HG02973 (cell line): ENCODE measurements around the gene UGP2.
"Not testable (repeated sequence)": the region's sequence is repeated elsewhere in the genome, so short reads cannot be mapped to it uniquely, and the experiment has no call there.

Experiments used
- ATAC-seq: cut with Tn5 transposase; IDR thresholded peaks from one replicate; pipeline ENCODE4 v1.9.1; 2021; ENCODE audit warnings: moderate library complexity; ENCODE audit not compliant: unreplicated experiment

UGP2 gene

DNA sequence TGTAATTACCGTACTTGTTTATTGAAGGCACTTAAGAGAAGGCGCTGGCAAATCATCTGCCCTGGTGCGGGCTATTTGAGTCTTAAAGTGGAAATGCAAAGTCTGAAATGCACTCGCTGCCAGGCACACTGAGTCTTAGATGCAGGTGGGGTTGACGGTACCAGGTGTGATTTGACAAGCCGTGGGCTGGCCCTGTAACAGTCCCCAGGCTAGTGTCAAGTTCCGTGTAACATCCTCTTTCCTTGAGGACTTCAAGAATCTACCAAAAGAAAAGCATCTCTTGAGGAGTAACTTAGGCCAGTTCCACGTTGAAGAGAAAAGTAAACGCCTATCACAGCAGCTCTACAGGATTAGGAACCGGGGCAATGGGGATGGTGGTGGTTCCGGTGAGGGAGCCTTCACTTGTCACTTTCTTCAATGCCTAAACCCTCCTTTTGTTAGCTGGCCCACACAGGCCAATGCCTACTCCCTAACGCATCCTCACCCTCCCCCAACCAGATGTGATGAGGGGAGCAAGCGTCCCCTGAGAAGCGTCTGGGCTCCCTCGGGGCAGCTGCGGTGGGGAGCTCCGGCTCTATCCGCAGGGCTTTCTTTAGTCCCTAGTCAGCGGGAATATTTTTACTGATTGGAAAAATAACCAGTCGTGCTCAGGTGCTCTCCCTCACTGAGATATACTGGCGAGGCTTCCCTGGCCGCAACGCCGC is 1.5 kb upstream of the UGP2 start:
- ATAC-seq: peak; percentile 29

DNA sequence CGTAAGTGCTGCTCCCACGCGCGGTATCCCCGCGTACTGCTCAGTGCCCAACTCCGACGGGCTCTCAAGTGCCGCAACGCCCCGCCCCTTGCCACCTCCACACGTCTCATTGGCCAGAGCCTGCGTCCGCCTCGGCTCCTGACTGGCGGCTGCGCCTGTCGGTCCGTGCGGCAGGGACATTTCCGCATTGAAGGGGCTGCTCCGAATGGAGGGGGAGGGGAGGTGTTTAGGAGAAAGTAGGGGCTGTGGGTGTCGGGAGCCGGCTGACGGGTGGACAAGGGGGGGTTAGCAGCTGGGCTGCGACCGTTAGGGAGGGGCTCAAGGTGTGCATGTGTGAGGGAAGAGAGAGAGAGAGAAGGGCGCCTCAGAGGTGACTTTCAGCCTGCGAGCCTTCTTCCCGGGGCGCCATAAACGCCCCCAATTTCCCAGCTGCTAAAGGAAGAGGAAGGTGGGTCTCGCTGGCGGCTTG is 877 bp upstream of the UGP2 start:
- peak; percentile 87 for ATAC-seq

DNA sequence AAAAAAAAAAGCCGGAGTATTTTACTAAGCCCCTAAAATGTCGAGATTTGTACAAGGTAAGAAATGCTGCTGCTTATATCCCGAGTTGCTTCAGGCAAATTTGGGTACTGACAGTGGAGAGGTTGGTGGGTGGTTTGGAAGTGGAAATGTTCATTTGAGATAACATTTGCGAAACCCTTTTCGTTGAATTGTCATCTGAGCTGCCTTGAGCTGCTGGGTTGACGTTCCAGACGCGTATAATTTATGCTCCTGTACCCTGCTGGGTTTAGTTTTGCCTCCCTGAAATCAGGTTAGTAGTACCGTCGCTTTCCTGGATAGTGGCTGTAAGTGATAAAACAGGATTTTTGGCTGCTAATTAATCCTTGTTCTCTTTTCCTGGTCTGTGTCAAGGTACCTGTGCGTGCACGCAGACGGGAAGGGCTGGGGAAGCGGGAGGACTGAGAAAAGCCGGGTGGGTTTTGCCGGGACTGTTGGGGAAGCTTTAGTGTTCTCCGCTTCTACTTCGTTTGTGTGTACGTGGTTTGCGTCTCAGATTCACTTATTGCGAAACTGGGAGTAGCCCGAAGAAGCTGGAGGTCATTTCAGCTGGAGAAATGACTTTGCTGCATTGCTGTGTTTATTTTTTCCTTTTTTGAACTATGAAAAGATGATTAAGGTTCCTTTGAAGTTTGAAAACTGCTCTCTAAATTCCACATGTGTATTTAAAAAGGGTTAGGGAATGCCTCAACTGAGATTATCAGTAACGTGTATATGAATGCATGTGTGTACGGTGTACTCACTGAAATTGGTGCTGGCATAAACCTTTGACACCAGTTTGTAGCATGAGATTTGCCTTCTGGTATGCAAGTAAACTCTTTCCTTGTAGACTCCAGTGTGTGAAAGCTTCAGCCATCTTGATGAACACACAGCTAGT is 709 bp downstream of the UGP2 start:
- no peak for ATAC-seq

- no peak for ATAC-seq
Measured at GRCh38 chr2:63843093-63843492, 1.4 kb downstream of the UGP2 start.

GRCh38 chr2:63843791-63844190 is 2.1 kb downstream of the UGP2 start:
- ATAC-seq: no peak

DNA sequence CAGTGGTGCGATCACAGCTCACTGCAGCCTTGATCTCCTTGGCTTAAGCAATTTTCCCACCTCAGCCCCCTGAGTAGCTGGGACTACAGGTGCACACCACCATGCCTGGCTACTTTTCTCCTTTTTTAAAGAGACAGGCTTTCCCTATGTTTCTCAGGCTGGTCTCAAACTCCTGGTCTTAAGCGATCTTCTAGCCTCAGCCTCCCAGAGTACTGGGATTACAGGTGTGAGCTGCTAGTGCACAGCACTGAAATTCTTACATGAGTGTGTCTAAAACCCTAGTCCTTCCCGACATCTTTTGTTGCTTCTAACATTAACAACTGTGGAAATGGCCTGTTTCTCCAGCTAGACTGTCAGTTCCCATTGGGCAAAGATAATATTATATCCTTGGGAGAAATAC is 2.9 kb downstream of the UGP2 start:
- no peak for ATAC-seq

DNA sequence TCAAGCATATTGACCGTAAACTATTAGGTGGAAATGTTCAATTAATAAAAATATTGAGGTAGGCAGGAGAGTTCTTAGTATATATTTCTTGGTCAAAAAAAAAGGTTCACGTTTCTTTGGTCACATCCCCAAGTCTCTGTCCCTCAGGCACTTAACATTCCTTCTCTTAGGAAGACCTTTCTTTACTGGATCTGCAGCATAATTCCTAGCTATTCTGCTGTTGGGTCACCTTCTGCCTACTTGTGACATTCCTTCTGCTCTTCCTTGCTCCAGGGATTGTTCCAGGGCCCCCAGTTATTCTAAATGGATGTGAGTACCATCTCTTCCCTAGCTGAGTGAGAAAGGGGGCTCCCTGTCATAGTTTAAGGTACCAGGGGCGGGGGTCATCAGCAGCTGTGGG is 4.2 kb downstream of the UGP2 start:
- no peak for ATAC-seq

- no peak for ATAC-seq
Measured at GRCh38 chr2:63846487-63846886, 4.8 kb downstream of the UGP2 start.

- ATAC-seq: not testable (repeated sequence)
Measured at GRCh38 chr2:63847571-63847970, 5.9 kb downstream of the UGP2 start.

GRCh38 chr2:63849381-63850203 is 7.9 kb downstream of the UGP2 start:
- ATAC-seq: no peak

- no peak for ATAC-seq
Measured at GRCh38 chr2:63850204-63850571, 8.5 kb downstream of the UGP2 start.

DNA sequence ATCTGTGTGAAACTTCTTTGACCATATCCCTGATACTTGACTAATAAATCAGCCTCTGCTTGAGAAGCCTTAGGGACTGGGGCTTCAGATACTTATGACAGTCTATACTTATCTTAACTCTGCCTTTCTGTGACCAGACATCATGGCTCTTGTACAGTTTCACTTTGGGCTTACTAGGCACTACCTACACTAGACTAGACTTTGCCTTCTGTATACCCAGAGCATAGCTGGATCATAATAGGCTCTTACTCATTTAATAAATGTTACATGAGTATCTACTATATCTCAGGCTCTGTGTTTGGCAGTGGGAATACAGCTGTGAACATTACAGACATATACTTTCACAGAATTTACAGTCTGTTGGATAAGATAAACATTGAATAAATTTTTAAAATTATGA is 9.0 kb downstream of the UGP2 start:
- no peak for ATAC-seq

DNA sequence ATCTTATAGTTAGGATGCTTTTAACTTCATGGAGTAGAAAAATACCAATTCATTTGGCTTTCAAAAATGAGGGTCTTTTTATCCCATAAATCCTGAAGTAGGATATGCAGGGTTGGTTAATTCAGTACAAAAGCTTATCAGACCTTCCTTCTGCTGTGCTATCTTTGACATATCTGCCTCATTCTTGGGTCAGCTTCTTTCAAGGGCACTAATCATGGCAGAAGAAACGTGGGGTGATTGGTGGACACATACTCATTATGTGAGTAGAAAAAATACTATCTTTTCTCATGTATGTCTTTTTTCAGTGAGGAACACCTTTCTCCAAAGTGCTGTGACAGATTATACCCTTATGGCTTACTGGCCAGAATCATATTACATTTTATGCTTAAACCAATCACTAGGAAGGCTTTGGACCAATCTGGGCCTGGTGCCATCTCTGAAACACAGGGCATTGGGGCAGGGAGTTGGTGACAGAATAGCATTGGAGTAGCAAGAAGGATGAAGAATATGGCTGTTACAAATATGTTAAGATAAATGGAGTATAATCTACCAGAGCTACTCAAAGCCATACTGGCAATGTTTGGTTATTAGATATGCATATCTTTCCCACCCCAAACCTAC is 10.1 kb downstream of the UGP2 start:
- ATAC-seq: no peak

DNA sequence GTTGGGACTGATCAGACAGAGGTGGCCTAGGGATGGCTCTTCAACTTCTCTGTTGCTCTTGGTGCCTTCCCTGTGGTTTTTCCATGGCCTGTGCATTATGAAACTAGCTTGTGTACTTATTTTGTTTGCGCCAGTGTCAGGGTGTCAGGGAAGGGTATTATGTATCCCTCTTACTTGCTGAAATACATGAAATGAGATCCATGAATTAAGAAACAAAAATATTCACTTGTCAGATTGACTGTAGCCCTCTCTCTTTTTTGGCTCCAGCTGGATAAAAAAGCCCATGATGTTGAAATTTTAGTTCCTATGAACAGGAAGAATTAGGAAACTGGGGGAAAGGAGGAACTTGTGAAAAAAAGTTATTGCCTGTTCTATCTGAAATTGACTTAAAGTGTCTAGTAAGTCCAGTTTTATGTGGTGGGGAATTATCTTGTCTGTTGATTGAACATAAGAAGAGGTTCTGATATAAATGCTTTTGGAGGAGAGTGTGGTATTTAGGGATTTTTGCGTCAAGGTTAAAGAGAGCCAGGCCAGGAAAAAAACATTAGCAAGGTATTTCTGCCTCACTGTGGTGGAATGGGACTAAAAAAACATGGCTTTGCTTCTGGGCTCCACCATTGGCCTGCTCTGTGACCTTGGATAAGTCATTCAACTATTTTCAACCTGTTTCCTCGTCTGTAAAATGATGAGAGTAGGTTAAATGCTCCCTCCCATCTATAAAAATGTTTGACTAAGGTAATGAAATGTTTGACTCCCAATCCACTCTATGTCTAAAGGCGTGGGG is 12.0 kb downstream of the UGP2 start:
- no peak for ATAC-seq

GRCh38 chr2:63855418-63856302 is 14.0 kb downstream of the UGP2 start:
- ATAC-seq: no peak

DNA sequence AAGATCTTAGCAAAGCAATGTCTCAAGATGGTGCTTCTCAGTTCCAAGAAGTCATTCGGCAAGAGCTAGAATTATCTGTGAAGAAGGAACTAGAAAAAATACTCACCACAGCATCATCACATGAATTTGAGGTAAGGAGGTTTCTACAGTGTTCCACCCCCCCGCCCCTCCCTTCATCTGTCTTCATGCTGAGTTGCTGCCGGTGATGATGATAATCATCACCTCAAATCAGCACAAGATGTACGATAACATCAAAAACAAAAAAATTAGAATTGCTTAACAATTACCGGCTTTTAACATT is 14.6 kb downstream of the UGP2 start:
- ATAC-seq: no peak

GRCh38 chr2:63858291-63858690 is 16.6 kb downstream of the UGP2 start:
- ATAC-seq: no peak

DNA sequence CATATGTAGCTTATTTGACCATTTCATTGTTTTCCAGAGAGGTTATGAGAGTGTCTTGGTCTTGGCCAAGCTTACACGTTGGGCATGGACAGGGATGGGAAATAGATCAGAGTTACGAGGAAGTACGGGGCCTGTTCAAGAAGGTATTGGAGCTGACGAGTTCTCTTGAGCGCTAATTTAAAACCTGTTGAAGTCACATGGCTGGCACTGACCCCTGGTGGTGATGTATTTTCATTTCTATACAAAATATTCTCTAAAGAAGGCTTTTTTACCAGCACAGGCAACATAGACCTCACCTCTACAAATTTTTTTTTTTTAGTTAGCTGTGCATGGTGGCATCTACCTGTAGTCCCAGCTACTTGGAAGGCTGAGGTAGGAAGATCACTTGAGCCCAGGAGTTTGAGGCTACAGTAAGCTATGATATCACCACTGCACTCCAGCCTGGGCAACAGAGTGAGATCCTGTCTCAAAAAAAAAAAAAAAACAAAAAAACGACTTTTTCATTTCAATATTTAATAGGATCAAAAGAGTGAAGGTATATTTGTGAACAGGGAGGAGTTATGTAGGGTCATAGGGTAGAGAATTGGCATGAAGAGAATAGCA is 19.6 kb downstream of the UGP2 start:
- no peak for ATAC-seq

GRCh38 chr2:63862806-63863205 is 21.1 kb downstream of the UGP2 start:
- no peak for ATAC-seq
